GM18867 (cell line): ENCODE data around the gene ZFAND3.

Source experiments
- ATAC-seq: cut with Tn5 transposase; IDR thresholded peaks from one replicate; pipeline ENCODE4 v1.9.1; 2021; ENCODE audit warnings: mild to moderate bottlenecking, moderate library complexity; ENCODE audit not compliant: unreplicated experiment

ZFAND3 gene

DNA sequence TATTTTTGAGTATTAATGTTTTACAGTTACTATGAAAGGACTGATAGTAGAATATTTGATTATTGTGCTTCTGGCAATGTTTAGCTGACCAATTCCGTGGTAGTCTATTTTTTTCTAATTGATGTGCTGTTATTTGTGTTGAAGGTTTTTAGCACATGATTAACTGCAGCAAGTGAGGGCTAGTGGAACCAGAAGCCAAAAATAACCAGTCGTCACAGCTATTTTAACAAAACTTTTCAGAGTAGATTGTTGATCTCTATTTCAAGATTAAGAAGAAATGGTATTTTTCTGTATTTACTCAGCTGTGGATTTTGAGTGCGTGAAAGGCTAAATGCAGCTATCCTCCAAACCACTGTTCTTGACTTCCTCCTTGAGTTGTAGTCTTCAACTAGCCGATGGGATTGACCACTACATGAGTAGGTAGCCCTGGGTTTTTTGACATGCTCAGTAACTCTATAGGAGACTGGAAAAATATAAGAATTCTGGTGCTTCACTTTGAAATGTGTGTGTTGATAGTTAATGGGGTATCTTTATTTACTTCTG is 258.0 kb downstream of the ZFAND3 start:
- ATAC-seq: no peak

- no peak for ATAC-seq
Observed at GRCh38 chr6:38078671-38079070, 259.1 kb downstream of the ZFAND3 start.

DNA sequence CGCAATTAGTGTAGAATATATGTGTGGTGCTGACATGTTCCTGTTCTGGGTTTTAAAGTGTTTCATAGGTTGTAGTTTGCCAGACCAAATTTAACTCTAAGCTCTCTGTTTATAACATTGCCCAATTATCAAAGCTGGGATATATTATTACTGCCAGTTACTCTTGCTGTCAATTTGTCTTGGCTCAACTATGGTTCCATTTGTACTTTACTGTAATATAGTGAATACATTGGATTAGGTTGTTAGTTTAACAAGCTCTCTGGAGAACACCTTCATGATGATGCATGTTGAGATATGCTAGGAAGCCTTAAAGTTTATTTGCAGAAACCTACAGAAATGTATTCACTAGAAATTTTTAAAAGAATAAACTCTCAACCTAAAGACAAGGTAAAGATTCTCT is 259.6 kb downstream of the ZFAND3 start:
- ATAC-seq: no peak

GRCh38 chr6:38079537-38079936 is 260.0 kb downstream of the ZFAND3 start:
- no peak for ATAC-seq

- ATAC-seq: no peak
Observed at GRCh38 chr6:38080360-38080759, 260.8 kb downstream of the ZFAND3 start.

DNA sequence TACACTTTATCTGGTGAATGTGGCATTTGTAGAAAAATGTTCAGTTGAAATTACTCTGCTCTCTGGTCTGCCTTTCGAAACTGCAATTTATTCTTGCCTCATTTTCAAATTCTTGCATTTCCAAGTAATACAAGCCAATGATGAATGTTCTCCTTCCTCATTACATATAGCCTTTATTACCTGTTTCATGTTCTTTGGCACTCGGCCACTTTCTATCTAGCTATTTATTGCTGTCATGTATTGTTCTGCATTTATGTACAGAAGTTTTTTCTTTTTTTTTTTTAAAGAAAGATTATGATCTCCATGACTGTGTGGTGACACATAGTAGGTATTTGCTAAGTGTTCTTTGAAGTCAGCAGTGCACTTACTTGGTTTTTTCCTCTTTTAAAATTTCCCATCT is 261.4 kb downstream of the ZFAND3 start:
- no peak for ATAC-seq

DNA sequence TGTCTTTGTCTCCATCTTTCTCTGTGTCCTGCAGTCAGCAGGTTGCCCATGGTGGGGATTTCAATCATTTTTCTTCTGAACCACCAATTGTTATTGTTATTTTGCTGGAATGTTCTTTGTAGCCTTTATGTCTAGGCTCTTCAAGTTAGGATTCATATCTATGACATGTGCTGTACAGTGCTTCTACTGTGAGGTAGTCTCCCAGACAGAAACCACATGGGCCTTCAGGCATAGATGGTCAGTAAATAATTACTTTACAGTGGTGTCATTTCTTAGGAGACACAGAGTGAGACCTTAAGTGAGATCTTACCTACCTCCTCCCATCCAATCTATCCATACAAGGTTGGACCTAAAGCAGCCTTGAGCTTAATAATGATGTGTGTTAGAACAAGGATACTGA is 265.5 kb downstream of the ZFAND3 start:
- ATAC-seq: no peak

GRCh38 chr6:38086346-38086745 is 266.8 kb downstream of the ZFAND3 start:
- ATAC-seq: no peak

GRCh38 chr6:38088010-38088409 is 268.5 kb downstream of the ZFAND3 start:
- ATAC-seq: no peak

GRCh38 chr6:38088829-38089228 is 269.3 kb downstream of the ZFAND3 start:
- no peak for ATAC-seq

GRCh38 chr6:38091613-38092012 is 272.1 kb downstream of the ZFAND3 start:
- no peak for ATAC-seq

DNA sequence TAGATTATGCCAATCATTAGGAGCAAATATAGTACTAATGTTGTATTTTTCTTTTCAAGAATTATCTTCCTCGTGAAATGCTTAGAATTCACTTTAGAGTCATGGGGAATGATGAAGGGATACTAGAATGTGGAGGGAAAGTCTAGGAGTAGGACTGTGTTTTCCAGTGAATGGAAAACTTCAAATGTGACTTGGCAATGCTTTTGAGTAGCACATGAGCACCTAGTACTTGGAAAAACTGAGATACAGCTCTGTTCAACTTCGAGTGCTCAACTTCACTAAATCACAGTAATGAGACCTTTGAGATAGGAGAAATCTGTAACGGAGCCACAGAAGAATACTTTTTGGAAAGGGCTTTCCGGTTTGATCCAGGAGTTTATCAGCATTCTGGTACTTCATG is 272.9 kb downstream of the ZFAND3 start:
- no peak for ATAC-seq

GRCh38 chr6:38092964-38093363 is 273.4 kb downstream of the ZFAND3 start:
- ATAC-seq: no peak

DNA sequence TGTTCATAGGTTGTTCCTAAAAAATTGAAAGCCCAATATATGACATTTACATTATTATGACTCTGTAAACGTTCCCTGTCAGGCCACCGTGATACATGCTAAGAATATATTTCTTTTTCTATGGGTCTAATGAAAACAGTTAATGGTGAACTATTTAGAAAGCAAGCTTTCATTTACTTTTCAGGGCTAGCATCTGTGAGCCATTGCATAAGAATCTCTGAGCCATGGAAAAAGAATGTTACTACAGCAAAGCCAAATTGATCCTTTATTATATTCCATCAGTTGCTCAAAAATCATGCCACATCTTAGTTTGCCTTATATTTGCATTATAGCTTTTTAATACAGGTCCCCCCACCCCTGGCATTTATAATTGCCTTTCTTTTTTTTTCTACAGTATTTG is 275.5 kb downstream of the ZFAND3 start:
- no peak for ATAC-seq

DNA sequence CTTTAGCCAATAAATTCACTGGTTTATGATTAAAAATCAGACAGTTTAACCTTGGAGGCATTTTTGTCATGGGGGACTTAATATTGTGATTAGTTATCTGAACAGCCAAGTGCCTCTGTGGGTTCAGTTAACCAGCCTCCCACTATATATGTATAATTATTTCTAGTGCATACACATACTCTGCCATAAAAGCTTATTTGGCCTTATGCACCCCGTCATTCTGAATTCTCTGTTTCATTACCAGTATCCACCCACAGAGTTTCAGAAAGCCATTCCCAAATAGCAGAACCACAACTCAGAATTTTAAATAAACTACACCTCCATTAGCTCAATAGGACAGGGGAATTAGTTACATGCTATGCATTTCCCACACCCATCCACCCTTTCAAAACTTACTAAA is 279.7 kb downstream of the ZFAND3 start:
- ATAC-seq: no peak

- ATAC-seq: no peak
Observed at GRCh38 chr6:38100380-38100779, 280.9 kb downstream of the ZFAND3 start.

DNA sequence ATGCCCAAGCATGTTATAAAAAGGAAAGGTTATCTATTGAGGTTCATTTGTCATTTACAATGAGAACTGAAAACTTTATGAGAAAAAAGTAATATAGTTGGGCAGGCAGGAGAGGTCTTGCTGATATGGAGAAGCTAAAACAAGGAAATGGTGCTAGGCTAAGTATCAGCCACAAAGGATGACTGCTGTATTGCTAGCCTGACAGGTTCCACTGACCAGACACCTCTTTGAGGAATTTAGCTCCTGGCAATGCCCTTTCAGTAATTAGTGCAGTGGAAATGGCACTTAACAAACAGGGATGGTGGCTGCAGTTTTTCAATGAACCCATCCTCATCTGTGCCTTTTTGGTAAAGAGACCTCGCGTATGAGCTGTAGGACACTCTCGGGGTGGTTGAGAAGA is 284.4 kb downstream of the ZFAND3 start:
- no peak for ATAC-seq

GRCh38 chr6:38105066-38105465 is 285.5 kb downstream of the ZFAND3 start:
- ATAC-seq: no peak

DNA sequence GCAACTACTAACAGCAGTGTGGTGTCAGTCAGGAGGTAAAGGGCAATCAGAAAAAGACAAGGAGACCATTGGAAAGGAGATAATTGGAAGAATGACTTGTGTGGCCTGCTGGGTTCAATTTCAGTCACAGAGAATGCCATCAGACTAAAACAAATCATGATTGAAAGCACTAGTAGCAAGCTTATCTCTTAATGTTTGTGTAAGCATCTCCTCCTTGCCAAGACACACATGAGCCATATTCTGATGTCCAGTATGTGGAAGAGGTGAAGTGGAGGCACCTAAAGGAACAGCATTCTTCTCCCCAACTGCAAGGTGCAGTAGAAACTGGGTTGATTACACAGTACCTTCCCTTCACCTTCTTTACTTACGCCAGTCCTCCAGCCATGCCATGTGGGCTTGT is 287.5 kb downstream of the ZFAND3 start:
- ATAC-seq: no peak

DNA sequence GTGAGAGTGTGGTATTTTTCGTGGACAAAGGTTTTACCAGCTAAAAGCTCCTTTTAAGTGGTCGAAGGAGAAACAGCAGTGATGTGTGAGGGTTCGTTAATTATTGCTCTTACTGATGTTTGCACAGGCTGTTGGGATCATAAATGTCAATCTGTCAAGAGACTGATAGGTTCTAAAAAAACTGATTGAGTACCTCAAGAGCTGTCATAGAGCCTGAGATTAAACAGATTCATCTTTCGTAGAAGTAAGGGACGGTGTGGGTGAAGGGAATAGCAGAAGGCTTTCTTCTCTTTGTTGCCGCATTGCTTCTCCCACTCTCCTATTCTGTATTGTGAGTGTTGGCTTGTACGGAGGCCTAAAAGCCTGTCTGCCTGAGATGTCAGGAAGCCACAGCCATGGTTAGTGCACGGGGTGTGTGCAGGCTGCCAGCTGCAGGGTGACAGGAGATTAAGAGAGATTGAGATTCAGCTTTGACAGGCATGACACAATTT is 291.0 kb downstream of the ZFAND3 start:
- ATAC-seq: no peak

GRCh38 chr6:38112181-38112580 is 292.7 kb downstream of the ZFAND3 start:
- no peak for ATAC-seq

DNA sequence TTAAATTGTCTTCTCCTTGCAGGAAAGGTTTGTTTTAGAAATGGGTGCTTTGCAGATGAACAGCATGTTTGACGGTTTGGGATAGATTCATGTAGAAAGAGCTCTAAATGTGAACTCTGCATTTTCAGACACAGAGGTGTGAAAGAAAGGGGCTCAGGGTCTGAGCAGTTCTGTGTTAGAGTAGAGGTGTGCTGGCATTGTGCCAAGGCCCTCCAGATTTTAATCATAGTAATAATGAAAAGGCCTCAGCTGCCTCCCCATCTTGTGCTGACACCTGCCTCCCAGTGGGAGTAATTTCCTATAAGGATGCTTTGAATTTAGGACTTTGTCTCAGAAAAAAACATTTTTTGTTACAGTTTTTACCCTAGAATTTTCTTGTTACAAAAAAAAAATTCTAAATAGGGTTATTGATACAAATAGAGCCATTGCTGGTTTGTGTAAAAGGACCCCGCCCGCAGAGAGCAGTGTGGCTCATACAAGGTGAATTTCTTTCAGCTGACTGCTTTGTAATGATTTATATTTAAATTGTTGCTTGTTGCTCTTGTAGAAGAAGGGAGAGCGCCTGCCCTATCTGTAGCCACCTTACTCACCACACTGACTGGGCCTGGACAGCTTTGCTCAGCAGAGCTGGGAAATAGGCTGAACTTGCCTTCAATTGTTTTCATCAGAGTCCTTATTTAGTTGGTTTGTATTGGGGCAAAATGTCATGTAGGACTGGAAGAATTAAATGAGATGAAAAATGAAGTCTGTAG is 294.5 kb downstream of the ZFAND3 start:
- no peak for ATAC-seq
